ENCODE measurements around the gene HERC3. TPM values are rescaled to one million over a fixed set of nuclear protein-coding genes. Genes with fewer than 3 reads are reported as not detected.

HERC3 gene
- total and polyA plus RNA-seq, 2 of the 13 experiments (the other 11 are each of a cell fraction or from before 2014, with no cell fraction given) = 3.8 to 6.2 TPM

GRCh38 chr4:88750369-88750768 is 158.1 kb downstream of the HERC3 start (continued):
- TF ChIP-seq ELK4 (CRISPR knock-in tag; IDR thresholded peaks at IDR 0.05; ENCODE audit: borderline replicate concordance) (no peak), ZNF331 (CRISPR knock-in tag; IDR thresholded peaks at IDR 0.05) (no peak), MTA3 (CRISPR knock-in tag; IDR thresholded peaks at IDR 0.05) (no peak), FIP1L1 (IDR thresholded peaks at IDR 0.05; ENCODE audit: borderline replicate concordance, insufficient read depth, low read depth, low read length) (no peak)

GRCh38 chr4:88751258-88752075 is 159.2 kb downstream of the HERC3 start:
- ATAC-seq = no peak
- H3K9ac ChIP-seq (ENCODE audit: insufficient read depth, low read depth, low read length) = no peak overlapping the region
- no peak overlapping the region for H3K27ac ChIP-seq (ENCODE audit: extremely low read length, insufficient read depth, low read length)
- in situ Hi-C loops (cut with HindIII; ENCODE audit: extremely low pct_ligation_motif_present, low pct_unique_long_range_greater_than_20kb) (no loop called here), intact Hi-C loops (cut with micrococcal nuclease; ENCODE audit: unreplicated experiment) (loop anchor here (5.0 kb wide), 1 partner anchor 61 kb away; no protein-coding TSS in a partner anchor)
- H3K9me3 ChIP-seq (ENCODE audit: low read length) = no peaks in the 10 kb centered on the region
- no peaks in the 10 kb centered on the region for H4K20me1 ChIP-seq (ENCODE audit: insufficient read depth, low read length)
- H3K27me3 ChIP-seq (ENCODE audit: control insufficient read depth in 1 of 2, insufficient read depth in 2 of 2, low read length in 2 of 2) = no peaks in the 10 kb centered on the region; a peak in 1 of 5 replicates
- ChIA-PET POLR2A (interaction anchor here (0.7 kb wide), 1 partner anchor 16 kb away, joined by 3 read pairs; no protein-coding TSS in a partner anchor), CTCF (ENCODE audit: low intra/inter-chr PET ratio, low total read pairs) (no interaction called here)
- no peak for FAIRE-seq
- no peaks in the 10 kb centered on the region for H3K79me2 ChIP-seq (ENCODE audit: insufficient read depth, low read length)
- H3K4me3 ChIP-seq (replicated peaks in 1 of 3; ENCODE audit: insufficient read depth in 1 of 3, low read depth in 2 of 3, low read length in 3 of 3) = no peak overlapping the region
- H2AFZ ChIP-seq (ENCODE audit: low read length) = no peak overlapping the region
- TF ChIP-seq HNRNPK (IDR thresholded peaks at IDR 0.05; ENCODE audit: low read depth, low read length, poor library complexity, severe bottlenecking) (no peak), MAFK (conservative IDR thresholded peaks at IDR 0.05 in 1 of 2, IDR thresholded peaks at IDR 0.05 in 1 of 2; ENCODE audit: low read length in 2 of 2) (peak; percentile 32 to 74; a peak in 3 of 4 replicates), TFAP4 (IDR thresholded peaks at IDR 0.05; ENCODE audit: borderline replicate concordance, low read depth) (no peak), MIER3 (CRISPR knock-in tag; IDR thresholded peaks at IDR 0.05; ENCODE audit: borderline replicate concordance) (no peak)
- no peak overlapping the region for H3K4me2 ChIP-seq (ENCODE audit: low read depth, low read length)
- DNase-seq (ENCODE audit: low spot score) = no peak
- BruUV-seq (replicated peaks) = no TSS peak
- WGBS (ENCODE audit: low lambda C conversion rate) = 88% methylated on average over 7 of the region's 7 CpGs
- H3K4me1 ChIP-seq (ENCODE audit: insufficient read depth, low read length) = peaks cover 47% of the 10 kb centered on the region
- peaks cover 17 to 46% of the 10 kb centered on the region in 2 experiments for H3K36me3 ChIP-seq (replicated peaks in 1 of 2; ENCODE audit: control insufficient read depth in 1 of 2, insufficient read depth in 2 of 2, low read length in 2 of 2)
